Activated CD8-positive, alpha-beta T cell treated with anti-CD3 and anti-CD28 coated beads for 36 hours (primary cell): Measurements from ENCODE around the gene PEX7. TPM values are rescaled to one million over a fixed set of nuclear protein-coding genes. Genes with fewer than 3 reads are reported as not detected.

Experiments used
- ATAC-seq: fragments of 200-7000 bp; cut with Tn5 transposase; one replicate; pipeline ENCODE4 v1.10.0; 2021; ENCODE audit warnings: mild to moderate bottlenecking, moderate library complexity
- CTCF ChIA-PET: fragments of 350-600 bp; sonication (Branson Sonifier 250); formaldehyde crosslinking; loops from one replicate; lab custom pipeline; 2021; ENCODE audit warnings: antibody characterized with exemption; lab: Charles Lee
- POLR2A ChIA-PET: fragments of 350-600 bp; sonication (Branson Sonifier 250); formaldehyde crosslinking; loops from one replicate; lab custom pipeline; 2021; ENCODE audit warnings: antibody characterized with exemption; lab: Charles Lee
- DNase-seq: peaks from one replicate; pipeline ENCODE4 v3.0.0-alpha.2; 2020
- H3K27ac Mint-ChIP-seq: one replicate; pipeline ENCODE4 v1.8.0; 2021; ENCODE audit warnings: mild to moderate bottlenecking, mixed read lengths
- H3K27me3 Mint-ChIP-seq: one replicate; pipeline ENCODE4 v1.8.0; 2021; ENCODE audit warnings: mixed read lengths
- H3K36me3 Mint-ChIP-seq: one replicate; pipeline ENCODE4 v1.8.0; 2021; ENCODE audit warnings: low read depth, mixed read lengths
- H3K4me1 Mint-ChIP-seq: one replicate; pipeline ENCODE4 v1.8.0; 2021; ENCODE audit warnings: low read depth, mixed read lengths
- H3K4me3 Mint-ChIP-seq: one replicate; pipeline ENCODE4 v1.8.0; 2021; ENCODE audit warnings: mild to moderate bottlenecking, moderate library complexity, mixed read lengths
- H3K9me3 Mint-ChIP-seq: one replicate; pipeline ENCODE4 v1.8.0; 2021; ENCODE audit warnings: mixed read lengths
- CTCF ChIP-seq: fragments of 200-600 bp; IDR thresholded peaks from one replicate; pipeline ENCODE4 v1.8.0; 2022; ENCODE audit warnings: antibody characterized with exemption, mild to moderate bottlenecking
- intact Hi-C: fragments of 100-400 bp; cut with micrococcal nuclease; formaldehyde crosslinking; loops from one replicate; pipeline ENCODE4 v1.10.0; 2022
- total RNA-seq, 2 experiments: library from RNA; stranded (reverse); gene quantifications; one replicate each; pipeline ENCODE4 v1.2.3, GENCODE V29; 2021

Gene PEX7
- total RNA-seq, 2 experiments from 2014 or later, result 4.5 to 6.0 TPM

- intact Hi-C loops, result no loop called here
- ATAC-seq, result no peak
- no peak overlapping the region for H3K4me3 Mint-ChIP-seq
- H3K4me1 Mint-ChIP-seq, result peaks cover 7% of the 10 kb centered on the region
- H3K36me3 Mint-ChIP-seq, result no peaks in the 10 kb centered on the region
- CTCF ChIA-PET, result no interaction called here
- H3K27ac Mint-ChIP-seq, result no peak overlapping the region
- no peak for TF ChIP-seq CTCF
- no peaks in the 10 kb centered on the region for H3K9me3 Mint-ChIP-seq
- peaks cover 8% of the 10 kb centered on the region for H3K27me3 Mint-ChIP-seq
- no peak for DNase-seq
- POLR2A ChIA-PET, result interaction anchor here (0.6 kb wide), 1 partner anchor 57 kb away, joined by 3 read pairs; no protein-coding TSS in a partner anchor
Observed at GRCh38 chr6:136960781-136961180, 138.4 kb downstream of the PEX7 start.

- no peak overlapping the region for H3K27ac Mint-ChIP-seq
- intact Hi-C loops, result no loop called here
- no peak overlapping the region for H3K4me3 Mint-ChIP-seq
- H3K9me3 Mint-ChIP-seq, result no peaks in the 10 kb centered on the region
- no peaks in the 10 kb centered on the region for H3K36me3 Mint-ChIP-seq
- H3K27me3 Mint-ChIP-seq, result peaks cover 8% of the 10 kb centered on the region
- DNase-seq, result no peak
- no peak for ATAC-seq
- peaks cover 4% of the 10 kb centered on the region for H3K4me1 Mint-ChIP-seq
- ChIA-PET POLR2A (no interaction called here), CTCF (no interaction called here)
- no peak for TF ChIP-seq CTCF
Observed at GRCh38 chr6:136961848-136962247, 139.5 kb downstream of the PEX7 start.

GRCh38 chr6:136962661-136963060, 140.3 kb downstream of the PEX7 start:
- CTCF ChIA-PET, result no interaction called here
- intact Hi-C loops, result no loop called here
- ATAC-seq (no peak), DNase-seq (no peak)
- H3K27me3 Mint-ChIP-seq, result peaks cover 11% of the 10 kb centered on the region
- TF ChIP-seq CTCF, result no peak
- no peaks in the 10 kb centered on the region for H3K36me3 Mint-ChIP-seq
- no peak overlapping the region for H3K27ac Mint-ChIP-seq
- H3K4me1 Mint-ChIP-seq, result peaks cover under 1% of the 10 kb centered on the region
- H3K4me3 Mint-ChIP-seq, result no peak overlapping the region
- H3K9me3 Mint-ChIP-seq, result no peaks in the 10 kb centered on the region
- POLR2A ChIA-PET, result no interaction called here

GRCh38 chr6:136963259-136963658, 140.9 kb downstream of the PEX7 start:
- DNase-seq, result no peak
- Mint-ChIP-seq H3K4me1 (peaks cover 3% of the 10 kb centered on the region), H3K27me3 (peaks cover 15% of the 10 kb centered on the region), H3K27ac (no peak overlapping the region), H3K36me3 (no peaks in the 10 kb centered on the region), H3K4me3 (no peak overlapping the region), H3K9me3 (no peaks in the 10 kb centered on the region)
- ChIA-PET POLR2A (no interaction called here), CTCF (no interaction called here)
- intact Hi-C loops, result no loop called here
- ATAC-seq, result no peak
- TF ChIP-seq CTCF, result no peak

Other genes with a start within 250 kb of the PEX7 start
- 1 to 10 TPM; 4.4 to 4.6 TPM for gene MAP3K5, start 30.1 kb upstream of the PEX7 start, total RNA-seq
- not detected for gene SLC35D3, start 99.7 kb downstream of the PEX7 start, total RNA-seq
- not detected for gene IL20RA, start 222.4 kb downstream of the PEX7 start, total RNA-seq